Measurements from ENCODE around the gene LYZL1. TPM values are rescaled to one million over a fixed set of nuclear protein-coding genes. Genes with fewer than 3 reads are reported as not detected.

Gene LYZL1
- total RNA-seq, 1 experiment from 2014 or later: not detected

GRCh38 chr10:29353305-29353704 lies 64.4 kb downstream of the LYZL1 start:
- Mint-ChIP-seq H3K27me3 (ENCODE audit: low read depth) (no peaks in the 10 kb centered on the region), H3K4me1 (no peaks in the 10 kb centered on the region), H3K9me3 (peaks cover 5% of the 10 kb centered on the region), H3K27ac (no peak overlapping the region), H3K36me3 (no peaks in the 10 kb centered on the region), H3K4me3 (no peak overlapping the region)
- ChIA-PET CTCF (no interaction called here), POLR2A (no interaction called here)
- ATAC-seq (no peak), DNase-seq (ENCODE audit: low spot score) (no peak)
- no peak for TF ChIP-seq RORB (CRISPR knock-in tag; IDR thresholded peaks at IDR 0.05)
- no peak for TF ChIP-seq FOXK1 (CRISPR knock-in tag; IDR thresholded peaks at IDR 0.05)
- no peak for TF ChIP-seq NR2C2 (CRISPR knock-in tag; IDR thresholded peaks at IDR 0.05)
- TF ChIP-seq MXD4 (CRISPR knock-in tag; IDR thresholded peaks at IDR 0.05; ENCODE audit: borderline replicate concordance): no peak
- TF ChIP-seq NFE2L1 (CRISPR knock-in tag; IDR thresholded peaks at IDR 0.05): no peak
- no peak for TF ChIP-seq ZNF232 (CRISPR knock-in tag; IDR thresholded peaks at IDR 0.05)
- TF ChIP-seq, protein P1, sequence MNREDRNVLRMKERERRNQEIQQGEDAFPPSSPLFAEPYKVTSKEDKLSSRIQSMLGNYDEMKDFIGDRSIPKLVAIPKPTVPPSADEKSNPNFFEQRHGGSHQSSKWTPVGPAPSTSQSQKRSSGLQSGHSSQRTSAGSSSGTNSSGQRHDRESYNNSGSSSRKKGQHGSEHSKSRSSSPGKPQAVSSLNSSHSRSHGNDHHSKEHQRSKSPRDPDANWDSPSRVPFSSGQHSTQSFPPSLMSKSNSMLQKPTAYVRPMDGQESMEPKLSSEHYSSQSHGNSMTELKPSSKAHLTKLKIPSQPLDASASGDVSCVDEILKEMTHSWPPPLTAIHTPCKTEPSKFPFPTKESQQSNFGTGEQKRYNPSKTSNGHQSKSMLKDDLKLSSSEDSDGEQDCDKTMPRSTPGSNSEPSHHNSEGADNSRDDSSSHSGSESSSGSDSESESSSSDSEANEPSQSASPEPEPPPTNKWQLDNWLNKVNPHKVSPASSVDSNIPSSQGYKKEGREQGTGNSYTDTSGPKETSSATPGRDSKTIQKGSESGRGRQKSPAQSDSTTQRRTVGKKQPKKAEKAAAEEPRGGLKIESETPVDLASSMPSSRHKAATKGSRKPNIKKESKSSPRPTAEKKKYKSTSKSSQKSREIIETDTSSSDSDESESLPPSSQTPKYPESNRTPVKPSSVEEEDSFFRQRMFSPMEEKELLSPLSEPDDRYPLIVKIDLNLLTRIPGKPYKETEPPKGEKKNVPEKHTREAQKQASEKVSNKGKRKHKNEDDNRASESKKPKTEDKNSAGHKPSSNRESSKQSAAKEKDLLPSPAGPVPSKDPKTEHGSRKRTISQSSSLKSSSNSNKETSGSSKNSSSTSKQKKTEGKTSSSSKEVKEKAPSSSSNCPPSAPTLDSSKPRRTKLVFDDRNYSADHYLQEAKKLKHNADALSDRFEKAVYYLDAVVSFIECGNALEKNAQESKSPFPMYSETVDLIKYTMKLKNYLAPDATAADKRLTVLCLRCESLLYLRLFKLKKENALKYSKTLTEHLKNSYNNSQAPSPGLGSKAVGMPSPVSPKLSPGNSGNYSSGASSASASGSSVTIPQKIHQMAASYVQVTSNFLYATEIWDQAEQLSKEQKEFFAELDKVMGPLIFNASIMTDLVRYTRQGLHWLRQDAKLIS (CRISPR knock-in tag; IDR thresholded peaks at IDR 0.05; ENCODE audit: borderline replicate concordance): no peak
- TF ChIP-seq CBFB (CRISPR knock-in tag; IDR thresholded peaks at IDR 0.05; ENCODE audit: low read depth): no peak
- TF ChIP-seq HMGXB4 (CRISPR knock-in tag; IDR thresholded peaks at IDR 0.05): no peak

DNA sequence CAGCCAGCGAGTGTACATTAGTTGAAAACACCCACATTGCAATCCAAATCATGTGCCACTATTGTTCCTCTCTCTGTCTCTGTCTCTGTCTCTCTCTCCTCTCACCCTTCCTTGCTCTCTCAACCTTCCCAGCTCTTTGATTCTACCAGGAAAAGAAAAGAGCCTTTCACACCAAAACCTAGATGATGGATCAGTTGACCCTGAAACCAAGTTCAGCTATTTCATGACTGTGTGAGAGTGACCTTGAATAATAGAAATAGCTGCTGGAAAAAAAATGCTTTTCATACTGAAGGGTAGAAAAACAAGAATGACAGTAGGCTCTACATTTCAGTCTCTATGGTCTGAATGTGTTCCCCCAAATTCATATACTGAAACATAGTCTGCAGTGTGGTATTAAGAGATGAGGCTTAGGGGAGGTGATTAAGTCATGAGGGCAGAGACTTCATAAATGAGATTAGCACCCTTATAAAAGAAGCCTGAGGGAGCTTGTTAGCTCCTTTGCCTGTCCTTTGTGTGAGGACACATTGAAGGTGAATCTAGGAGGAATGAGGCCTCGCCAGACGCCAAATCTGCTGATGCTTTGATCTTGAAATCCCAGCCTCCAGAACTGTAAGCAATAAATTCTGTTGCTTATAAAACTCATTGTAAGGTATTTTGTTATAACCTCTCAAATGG lies 65.2 kb downstream of the LYZL1 start:
- Mint-ChIP-seq H3K27ac (no peak overlapping the region), H3K9me3 (peaks cover 5% of the 10 kb centered on the region), H3K4me3 (no peak overlapping the region), H3K4me1 (0 out of 2 replicates have a peak, but pooled peaks cover 5% of the 10 kb centered on the region), H3K36me3 (no peaks in the 10 kb centered on the region), H3K27me3 (ENCODE audit: low read depth) (no peaks in the 10 kb centered on the region)
- CTCF ChIA-PET: no interaction called here
- ATAC-seq (no peak), DNase-seq (ENCODE audit: low spot score) (no peak)
- POLR2A ChIA-PET: no interaction called here
- TF ChIP-seq ZNF423 (CRISPR knock-in tag; IDR thresholded peaks at IDR 0.05) (no peak), RELA (CRISPR knock-in tag; IDR thresholded peaks at IDR 0.05; ENCODE audit: borderline replicate concordance) (no peak), ELF4 (CRISPR knock-in tag; IDR thresholded peaks at IDR 0.05; ENCODE audit: low read depth) (no peak), CDX4 (CRISPR knock-in tag; IDR thresholded peaks at IDR 0.05; ENCODE audit: borderline replicate concordance) (no peak), TP53 (CRISPR knock-in tag; IDR thresholded peaks at IDR 0.05) (no peak), SMAD3 (CRISPR knock-in tag; IDR thresholded peaks at IDR 0.05; ENCODE audit: borderline replicate concordance) (no peak), ESRRA (CRISPR knock-in tag; IDR thresholded peaks at IDR 0.05; ENCODE audit: borderline replicate concordance) (no peak), HMGXB4 (CRISPR knock-in tag; IDR thresholded peaks at IDR 0.05) (no peak), ZBTB43 (CRISPR knock-in tag; IDR thresholded peaks at IDR 0.05) (no peak), ZNF416 (CRISPR knock-in tag; IDR thresholded peaks at IDR 0.05) (no peak), EMX1 (CRISPR knock-in tag; IDR thresholded peaks at IDR 0.05) (no peak), ATF1 (CRISPR knock-in tag; IDR thresholded peaks at IDR 0.05) (no peak), NR1H2 (CRISPR knock-in tag; IDR thresholded peaks at IDR 0.05) (no peak)
- TF ChIP-seq, protein P2, sequence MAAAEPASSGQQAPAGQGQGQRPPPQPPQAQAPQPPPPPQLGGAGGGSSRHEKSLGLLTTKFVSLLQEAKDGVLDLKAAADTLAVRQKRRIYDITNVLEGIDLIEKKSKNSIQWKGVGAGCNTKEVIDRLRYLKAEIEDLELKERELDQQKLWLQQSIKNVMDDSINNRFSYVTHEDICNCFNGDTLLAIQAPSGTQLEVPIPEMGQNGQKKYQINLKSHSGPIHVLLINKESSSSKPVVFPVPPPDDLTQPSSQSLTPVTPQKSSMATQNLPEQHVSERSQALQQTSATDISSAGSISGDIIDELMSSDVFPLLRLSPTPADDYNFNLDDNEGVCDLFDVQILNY (CRISPR knock-in tag; IDR thresholded peaks at IDR 0.05): no peak
- TF ChIP-seq, protein P3, sequence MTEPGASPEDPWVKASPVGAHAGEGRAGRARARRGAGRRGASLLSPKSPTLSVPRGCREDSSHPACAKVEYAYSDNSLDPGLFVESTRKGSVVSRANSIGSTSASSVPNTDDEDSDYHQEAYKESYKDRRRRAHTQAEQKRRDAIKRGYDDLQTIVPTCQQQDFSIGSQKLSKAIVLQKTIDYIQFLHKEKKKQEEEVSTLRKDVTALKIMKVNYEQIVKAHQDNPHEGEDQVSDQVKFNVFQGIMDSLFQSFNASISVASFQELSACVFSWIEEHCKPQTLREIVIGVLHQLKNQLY (CRISPR knock-in tag; IDR thresholded peaks at IDR 0.05): no peak
